Psoas muscle (tissue), 8 donors: ENCODE measurements around the gene SPOCD1. TPM values are rescaled to one million over a fixed set of nuclear protein-coding genes. Genes with fewer than 3 reads are reported as not detected.

Source experiments
- ATAC-seq, 4 donors: fragments of 200-7000 bp; cut with Tn5 transposase; one replicate each; pipeline ENCODE4 v1.9.1; 2020; ENCODE audit warnings: moderate library complexity in 3 of 4, mild to moderate bottlenecking in 2 of 4
- DNase-seq, 2 donors: peaks; one replicate each; pipeline ENCODE4 v3.0.0-alpha.2; 2020
- H3K27ac ChIP-seq: fragments of 200-600 bp; one replicate; pipeline ENCODE4 v1.8.0; 2022
- H3K27me3 ChIP-seq, 3 donors: fragments of 200-600 bp in 1 of 3; one replicate each; pipeline versions ENCODE4 v1.6.1 to v1.8.0; 2013 to 2022; ENCODE audit warnings: low read length in 2 of 3, mild to moderate bottlenecking in 2 of 3, moderate library complexity in 1 of 3; ENCODE audit not compliant: insufficient read depth in 3 of 3
- H3K36me3 ChIP-seq, 2 donors: fragments of 200-600 bp in 1 of 2; one replicate each; pipeline versions ENCODE4 v1.6.1 to v1.8.0; 2013 to 2022; ENCODE audit warnings: low read depth in 1 of 2, mild to moderate bottlenecking in 1 of 2, moderate library complexity in 1 of 2; ENCODE audit not compliant: insufficient read depth in 1 of 2
- H3K4me1 ChIP-seq: fragments of 200-600 bp; one replicate; pipeline ENCODE4 v1.8.0; 2022
- H3K4me3 ChIP-seq: fragments of 200-600 bp; one replicate; pipeline ENCODE4 v1.8.0; 2022; ENCODE audit warnings: mild to moderate bottlenecking
- H3K9me3 ChIP-seq: fragments of 200-600 bp; one replicate; pipeline ENCODE4 v1.8.0; 2022
- WGBS, 3 donors: extraction: QIAGEN DNeasy Blood & Tissue Kit; methylation state at CpG; one replicate each; pipeline versions ENCODE4 v1.1.6 to v1.1.7; 2013; 5-methylcytosine and 5-hydroxymethylcytosine counted together
- intact Hi-C, 2 donors: fragments of 100-400 bp; cut with DNase I; formaldehyde crosslinking; loops; one replicate each; pipeline versions ENCODE4 v1.11.0 to v1.14.2; 2022
- polyA plus RNA-seq, 3 donors: library from polyadenylated mRNA; stranded (reverse); fragments of 200-250 nt; gene quantifications; one replicate each; pipeline ENCODE4 v1.2.3, GENCODE V29; 2013
- total RNA-seq, 4 donors: library from RNA; stranded (reverse); fragmentation: NEBNext Ultra II Directional in 2 of 4; extraction: Animal tissue kit (Norgen Biotek cat#: 25700) in 2 of 4; gene quantifications; one replicate each; pipeline versions ENCODE4 v1.2.1 to v1.2.4, GENCODE V29; 2021 to 2023
- TF ChIP-seq, protein P1 (sequence below): fragments of 200-600 bp; IDR thresholded peaks from one replicate; pipeline ENCODE4 v1.8.0; 2022; ENCODE audit warnings: antibody characterized with exemption
- donor health status: healthy with polysubstance abuse.
- donor health status: DM: no; HTN: no; CAD: no; lungs with moderate emphysema.
- donor health status: Bipolar disorder and iron deficiency.
- donor health status: healthy.
- donor health status: DM: yes; HTN: yes; CAD: no.
- donor health status: DM: no; HTN: no; CAD: no.
- donor health status: DM: no; HTN: no; CAD: no.
- donor health status: DM: yes; HTN: yes; CAD: no.

SPOCD1 gene
- total and polyA plus RNA-seq, 7 donors: 0.05 to 2.5 (median 0.15) TPM; not detected in 2

DNA sequence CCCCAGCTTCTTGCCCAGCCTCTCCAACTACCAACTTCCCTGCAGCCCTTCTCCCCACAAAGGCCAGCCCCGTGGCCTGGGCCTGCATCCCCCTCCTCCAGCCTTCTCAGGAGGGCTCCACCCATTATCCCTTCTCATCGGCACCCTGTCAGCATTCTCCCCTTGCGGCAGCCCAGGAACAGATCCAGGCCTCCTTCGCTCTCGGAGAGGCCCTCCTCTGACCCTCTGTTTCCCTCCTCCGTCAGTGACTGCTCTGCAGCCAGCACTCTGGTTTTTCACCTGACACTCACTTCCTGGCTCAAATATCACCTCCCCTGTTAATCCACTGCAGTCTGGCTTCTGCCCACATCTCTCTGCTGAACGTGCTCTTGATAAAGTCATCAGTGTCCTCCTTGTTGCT, 69.1 kb downstream of the SPOCD1 start:
- DNase-seq: no peak
- Histone ChIP-seq H3K27me3 (no peaks in the 10 kb centered on the region), H3K9me3 (no peaks in the 10 kb centered on the region), H3K27ac (no peak overlapping the region), H3K4me3 (no peak overlapping the region), H3K36me3 (no peaks in the 10 kb centered on the region), H3K4me1 (peaks cover 3% of the 10 kb centered on the region)
- TF ChIP-seq, protein P1, sequence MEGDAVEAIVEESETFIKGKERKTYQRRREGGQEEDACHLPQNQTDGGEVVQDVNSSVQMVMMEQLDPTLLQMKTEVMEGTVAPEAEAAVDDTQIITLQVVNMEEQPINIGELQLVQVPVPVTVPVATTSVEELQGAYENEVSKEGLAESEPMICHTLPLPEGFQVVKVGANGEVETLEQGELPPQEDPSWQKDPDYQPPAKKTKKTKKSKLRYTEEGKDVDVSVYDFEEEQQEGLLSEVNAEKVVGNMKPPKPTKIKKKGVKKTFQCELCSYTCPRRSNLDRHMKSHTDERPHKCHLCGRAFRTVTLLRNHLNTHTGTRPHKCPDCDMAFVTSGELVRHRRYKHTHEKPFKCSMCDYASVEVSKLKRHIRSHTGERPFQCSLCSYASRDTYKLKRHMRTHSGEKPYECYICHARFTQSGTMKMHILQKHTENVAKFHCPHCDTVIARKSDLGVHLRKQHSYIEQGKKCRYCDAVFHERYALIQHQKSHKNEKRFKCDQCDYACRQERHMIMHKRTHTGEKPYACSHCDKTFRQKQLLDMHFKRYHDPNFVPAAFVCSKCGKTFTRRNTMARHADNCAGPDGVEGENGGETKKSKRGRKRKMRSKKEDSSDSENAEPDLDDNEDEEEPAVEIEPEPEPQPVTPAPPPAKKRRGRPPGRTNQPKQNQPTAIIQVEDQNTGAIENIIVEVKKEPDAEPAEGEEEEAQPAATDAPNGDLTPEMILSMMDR: no peak
- intact Hi-C loops: no loop called here
- ATAC-seq: no peak
- WGBS, 3 donors: 38 to 52% (median 51%) methylated on average over 7 of the region's 7 CpGs

DNA sequence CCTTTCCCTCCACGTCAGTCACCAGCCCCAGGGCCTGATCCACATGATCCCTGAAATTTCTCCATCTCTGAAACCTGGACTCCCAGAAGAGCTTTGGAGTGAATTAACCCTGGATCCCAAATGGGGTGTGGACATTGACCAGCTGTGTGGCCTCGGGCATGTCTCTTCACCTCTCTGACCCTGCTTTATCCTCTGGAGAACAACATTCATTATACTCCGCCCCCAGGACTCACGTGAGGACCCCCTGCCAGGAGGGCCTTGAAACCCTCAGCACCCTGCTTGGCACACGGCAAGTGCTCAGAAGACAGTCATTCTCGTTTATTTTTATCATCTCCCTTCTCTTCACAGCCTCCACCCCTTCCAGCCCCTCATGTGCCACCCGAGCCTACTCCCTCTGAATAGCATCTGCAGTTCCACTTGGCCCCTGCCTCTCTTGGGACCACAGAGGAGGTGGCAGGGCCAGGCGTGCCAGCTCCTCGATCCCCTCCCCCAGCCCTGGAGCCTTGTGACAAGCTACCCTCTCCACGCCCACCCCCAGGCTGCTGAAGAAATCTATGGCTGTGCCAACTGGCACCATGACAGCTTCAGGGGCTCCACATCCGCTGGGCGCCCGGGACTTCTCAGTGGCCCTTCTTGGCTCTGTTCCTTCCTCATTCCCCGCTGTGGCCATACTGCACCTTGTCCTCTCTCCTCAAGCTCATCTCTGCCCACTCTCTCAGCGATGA, 69.7 kb downstream of the SPOCD1 start:
- H3K36me3 ChIP-seq: no peaks in the 10 kb centered on the region
- H3K27ac ChIP-seq: no peak overlapping the region
- ATAC-seq: no peak
- intact Hi-C loops: no loop called here
- no peak overlapping the region for H3K4me3 ChIP-seq
- 54 to 62% (median 58%) methylated on average over 14 to 15 of the region's 15 CpGs for WGBS, 3 donors
- no peaks in the 10 kb centered on the region for H3K9me3 ChIP-seq
- no peak for DNase-seq
- TF ChIP-seq, protein P1: no peak
- H3K27me3 ChIP-seq: no peaks in the 10 kb centered on the region
- peaks cover 3% of the 10 kb centered on the region for H3K4me1 ChIP-seq

DNA sequence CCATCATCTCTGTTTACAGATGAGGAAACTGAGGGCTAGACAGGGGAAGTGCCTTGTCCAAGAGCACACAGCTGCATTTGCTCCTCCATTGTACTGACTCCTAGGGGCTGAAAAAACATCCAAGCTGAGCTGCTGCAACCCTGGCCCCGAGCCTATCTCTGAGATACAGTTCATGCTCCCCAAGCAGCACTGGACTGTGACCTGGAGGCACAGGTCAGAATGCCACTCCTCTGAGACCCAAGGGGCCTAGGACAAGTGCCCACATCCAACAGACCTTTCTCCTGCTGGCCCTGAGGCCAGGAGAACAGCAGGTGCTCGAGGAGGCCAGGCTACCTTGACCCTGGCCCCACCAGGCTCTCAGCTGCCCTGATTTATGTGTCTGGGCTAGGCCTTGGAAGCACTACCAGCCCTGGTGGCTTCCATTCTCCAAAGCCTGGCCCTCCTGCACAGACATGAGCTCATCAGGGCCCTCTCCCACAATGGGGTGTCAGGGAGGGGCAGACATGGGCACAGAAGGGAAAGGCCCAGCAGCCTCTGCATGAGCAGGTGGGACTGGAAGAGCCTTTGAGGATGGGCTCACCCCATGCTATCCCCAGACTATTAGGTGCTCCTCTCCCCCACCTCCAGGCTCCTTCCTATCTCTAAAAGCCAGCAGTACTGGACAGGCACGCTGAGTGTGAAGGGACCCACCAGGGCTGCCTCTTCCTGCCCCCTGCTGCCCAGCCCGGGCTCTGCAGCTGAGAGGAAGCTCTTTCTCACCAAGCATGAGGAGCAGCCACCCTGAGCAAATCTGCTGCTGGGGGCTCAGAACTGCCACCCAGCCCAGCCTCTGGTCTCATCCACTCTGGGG, 70.5 kb downstream of the SPOCD1 start:
- Histone ChIP-seq H3K4me3 (no peak overlapping the region), H3K36me3 (no peaks in the 10 kb centered on the region), H3K9me3 (no peaks in the 10 kb centered on the region), H3K27ac (no peak overlapping the region), H3K4me1 (no peaks in the 10 kb centered on the region), H3K27me3 (no peaks in the 10 kb centered on the region)
- intact Hi-C loops: no loop called here
- DNase-seq (peak; percentile 73 to 78), ATAC-seq (peak; percentile 80 to 89 (median 84))
- 52 to 59% (median 57%) methylated on average over 4 of the region's 4 CpGs for WGBS, 3 donors
- TF ChIP-seq, protein P1: peak; percentile 69

DNA sequence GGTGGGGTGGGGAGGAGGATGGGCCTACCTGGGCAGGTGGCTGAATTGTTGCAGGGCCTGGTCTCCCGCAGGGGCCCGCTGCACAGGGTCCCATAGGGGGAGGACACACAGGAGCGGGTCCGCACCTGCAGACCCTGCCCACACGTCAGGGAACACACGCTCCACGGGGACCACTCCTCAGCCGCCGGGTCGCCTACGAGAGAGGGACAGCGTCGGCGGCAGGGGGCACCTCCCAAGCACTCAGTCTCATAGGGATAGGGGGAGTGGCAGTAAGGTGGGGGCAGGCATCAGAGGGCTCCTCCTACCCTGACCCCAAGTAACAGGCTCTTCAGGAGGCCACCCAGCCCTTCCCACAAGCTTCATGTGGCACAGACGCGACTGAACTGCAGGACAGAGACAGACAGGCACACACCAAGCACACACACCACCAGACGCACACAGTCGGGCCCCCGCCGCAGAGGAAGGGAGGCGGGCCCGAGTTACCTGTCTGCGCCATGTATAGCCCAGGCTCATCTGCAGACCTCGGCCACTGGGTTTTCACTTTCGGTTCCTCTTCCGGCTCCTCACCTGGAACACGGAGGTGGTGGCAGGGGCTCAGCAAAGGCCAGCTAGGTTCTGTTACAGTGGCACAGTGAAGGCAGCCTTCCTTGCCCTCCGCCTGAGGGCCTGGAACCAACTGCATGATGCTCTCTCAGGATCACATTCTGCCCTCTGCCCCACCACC, 71.5 kb downstream of the SPOCD1 start:
- Histone ChIP-seq H3K9me3 (no peaks in the 10 kb centered on the region), H3K36me3 (no peaks in the 10 kb centered on the region), H3K4me1 (no peaks in the 10 kb centered on the region), H3K27ac (no peak overlapping the region), H3K27me3 (peaks cover 0 to under 1% (median 0%) of the 10 kb centered on the region in 3 donors), H3K4me3 (no peak overlapping the region)
- 91 to 94% (median 92%) methylated on average over 28 of the region's 28 CpGs for WGBS, 3 donors
- ATAC-seq (no peak), DNase-seq (no peak)
- TF ChIP-seq, protein P1: no peak
- intact Hi-C loops: no loop called here
